Measurements from ENCODE around the gene FRMD5.
A peak's percentile ranks its signal among the peaks of the same experiment; 100 is the strongest.
"Not testable (repeated sequence)": the region's sequence is repeated elsewhere in the genome, so short reads cannot be mapped to it uniquely, and the experiment has no call there.

The FRMD5 gene

DNA sequence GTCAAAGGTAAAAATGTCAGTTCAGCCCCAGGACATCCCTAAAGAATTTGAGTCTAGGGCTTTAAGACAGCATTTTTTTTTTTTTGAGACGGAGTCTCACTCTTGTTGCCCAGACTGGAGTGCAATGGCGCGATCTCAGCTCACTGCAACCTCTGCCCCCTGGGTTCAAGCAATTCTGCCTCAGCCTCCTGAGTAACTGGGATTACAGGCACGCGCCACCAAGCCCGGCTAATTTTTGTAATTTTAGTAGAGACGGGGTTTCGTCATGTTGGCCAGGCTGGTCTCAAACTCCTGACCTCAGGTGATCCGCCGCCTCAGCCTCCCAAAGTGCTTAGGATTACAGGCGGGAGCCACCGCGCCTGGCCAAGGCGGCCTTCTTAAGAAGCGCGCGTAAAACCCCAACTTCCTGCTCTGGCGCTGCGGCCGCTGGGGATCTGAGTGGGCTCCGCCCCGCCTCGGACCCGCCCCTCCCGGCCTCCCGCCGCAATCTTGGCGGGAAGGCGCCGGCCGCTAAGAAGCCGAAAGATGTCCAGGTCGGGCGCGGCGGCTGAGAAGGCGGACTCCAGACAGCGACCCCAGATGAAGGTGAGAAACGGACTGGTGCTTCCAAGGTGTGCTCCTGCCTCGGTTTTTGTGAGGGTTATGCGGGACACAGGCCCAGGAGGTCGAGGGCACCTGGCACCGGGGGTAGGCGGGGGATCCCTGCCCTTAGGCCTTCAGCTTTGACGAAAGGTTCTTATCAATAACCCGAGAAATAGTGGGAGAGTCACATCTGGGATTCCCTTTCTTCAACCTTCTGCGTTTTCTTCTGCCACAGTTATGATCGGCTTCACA lies 368.3 kb downstream of the FRMD5 start, which contains the start of gene WDR76:
Gene WDR76 (plus strand): TSS at position 495 of the 834 bp plus-strand sequence. CDS start 31 bp downstream, at position 526.
- peak; percentile 65 to 76 for DNase-seq

DNA sequence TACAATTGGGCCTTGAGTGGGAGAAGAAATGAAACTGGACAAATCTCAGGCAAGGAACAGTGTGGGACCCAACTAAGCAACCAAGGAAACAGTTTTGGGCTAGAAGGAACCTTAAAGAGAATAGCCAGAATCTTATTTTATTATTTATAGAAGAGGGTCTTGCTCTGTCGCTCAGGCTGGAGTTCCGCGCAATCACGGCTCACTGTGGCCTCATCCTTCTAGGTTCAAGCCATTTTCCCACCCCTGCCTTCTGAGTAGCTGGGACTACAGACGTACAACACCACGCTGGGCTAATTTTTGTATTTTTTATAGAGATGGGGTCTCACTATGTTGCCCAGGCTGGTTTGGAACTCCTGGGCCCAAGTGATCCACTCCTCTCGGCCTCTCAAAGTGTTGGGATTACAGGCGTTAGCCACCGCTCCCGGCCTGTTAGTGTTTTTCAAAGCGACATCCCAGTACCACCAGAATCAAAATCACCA lies 369.0 kb downstream of the FRMD5 start:
- DNase-seq: no peak

DNA sequence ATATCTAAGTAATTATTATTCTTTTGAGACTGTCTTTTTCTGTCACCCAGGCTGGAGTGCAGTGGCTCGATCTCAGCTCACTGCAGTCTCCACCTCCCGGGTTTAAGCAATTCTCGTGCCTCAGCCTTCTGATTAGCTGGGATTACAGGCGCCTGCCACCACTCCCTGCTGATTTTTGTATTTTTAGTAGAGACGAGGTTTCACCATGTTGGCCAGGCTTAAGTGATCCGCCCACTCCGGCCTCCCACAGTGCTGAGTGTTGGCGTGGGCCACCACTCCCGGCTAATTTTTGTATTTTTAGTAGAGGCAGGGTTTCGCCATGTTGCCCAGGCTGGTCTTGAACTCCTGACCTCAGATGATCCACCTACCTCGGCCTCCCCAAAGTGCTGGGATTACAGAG lies 369.8 kb downstream of the FRMD5 start:
- not testable (repeated sequence) for DNase-seq

DNA sequence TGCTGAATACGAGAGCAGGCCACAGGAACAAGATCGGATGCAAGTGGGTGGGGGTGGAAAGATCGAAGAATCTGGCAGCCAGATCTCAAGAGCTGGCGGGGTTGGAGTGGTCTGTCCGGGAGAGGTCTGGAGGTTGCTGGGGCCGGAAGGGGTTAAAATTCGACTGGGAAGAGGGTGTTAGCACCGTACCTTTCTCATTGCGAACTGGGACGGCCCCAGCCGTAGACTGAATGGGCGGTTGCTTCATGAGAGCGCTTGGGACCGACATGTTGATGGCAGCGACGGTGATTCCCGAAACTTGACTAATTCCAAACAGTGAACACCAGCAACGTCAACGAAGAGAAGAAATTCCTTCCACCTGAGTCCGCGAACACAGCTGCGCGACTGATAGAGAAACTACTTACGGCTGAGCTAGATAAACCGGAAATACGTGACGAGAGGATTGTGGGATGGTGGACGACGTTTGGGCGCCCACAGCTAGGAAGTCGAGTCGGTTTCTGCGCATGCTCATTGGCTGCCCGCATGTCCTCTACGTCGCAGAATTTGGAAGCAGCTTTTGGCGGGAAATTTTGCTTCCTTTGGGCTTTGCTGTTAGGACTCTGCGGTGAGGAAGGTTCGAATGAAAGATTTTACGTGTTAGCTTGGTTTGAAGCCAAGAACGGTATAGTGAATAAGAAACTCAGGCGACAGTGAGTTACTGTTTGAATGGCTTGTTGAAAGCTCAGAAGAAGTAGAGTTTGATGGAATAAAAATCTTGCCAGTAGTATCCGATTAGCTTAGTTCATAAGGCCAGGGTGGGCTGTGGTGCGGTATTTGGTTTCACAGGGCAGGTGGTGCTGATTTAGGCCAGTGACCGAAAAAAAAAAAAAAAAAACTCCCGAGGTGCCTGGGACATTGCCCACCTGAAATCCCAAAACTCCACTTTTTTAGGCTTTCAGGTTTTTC lies 370.5 kb downstream of the FRMD5 start, which contains the start of gene MFAP1:
Gene MFAP1 (minus strand): TSS at position 389 of the 945 bp plus-strand sequence. CDS start 121 bp downstream, at position 268.
- peak; percentile 88 to 96 for DNase-seq

DNA sequence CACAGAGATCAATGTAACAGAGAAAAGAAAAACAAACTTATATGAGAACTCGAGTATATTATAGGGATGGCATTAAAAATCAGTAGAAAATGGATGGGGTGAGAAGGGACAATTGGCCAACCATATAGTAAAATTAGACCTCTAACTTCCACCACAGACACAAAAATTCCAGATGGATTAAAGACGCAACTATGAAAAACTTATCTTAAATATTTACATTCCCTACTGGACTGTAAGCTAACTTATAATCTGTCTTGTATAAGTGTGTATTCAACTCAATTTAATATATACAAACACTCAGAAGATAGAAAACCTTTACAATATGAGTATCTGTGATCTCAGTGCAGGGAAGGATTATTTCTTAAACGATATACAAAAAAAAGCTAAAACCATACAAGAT lies 373.6 kb downstream of the FRMD5 start:
- no peak for DNase-seq
